Testis (tissue), 3 donors: ENCODE results near the gene COLQ. TPM values are rescaled to one million over a fixed set of nuclear protein-coding genes. Genes with fewer than 3 reads are reported as not detected.

Source experiments
- DNase-seq: peaks from one replicate; pipeline ENCODE4 v3.0.0-alpha.2; 2019
- H3K27ac ChIP-seq, 2 donors: fragments of 200-600 bp; sonication (generic); one replicate each; pipeline ENCODE4 v1.5.1; 2019
- H3K27me3 ChIP-seq: fragments of 200-600 bp; sonication (generic); one replicate; pipeline ENCODE4 v1.5.1; 2019
- H3K36me3 ChIP-seq: fragments of 200-600 bp; sonication (generic); one replicate; pipeline ENCODE4 v1.5.1; 2017; ENCODE audit warnings: low read depth; ENCODE audit errors: missing control alignments
- H3K4me1 ChIP-seq: fragments of 200-600 bp; sonication (generic); one replicate; pipeline ENCODE4 v1.5.1; 2019
- H3K4me3 ChIP-seq, 2 donors: fragments of 200-600 bp; sonication (generic); one replicate each; pipeline ENCODE4 v1.5.1; 2017 to 2019
- H3K9me3 ChIP-seq: fragments of 200-600 bp; sonication (generic); one replicate; pipeline ENCODE4 v1.5.1; 2017
- POLR2A ChIP-seq: fragments of 450-650 bp; IDR thresholded peaks from one replicate; pipeline ENCODE4 v1.6.1; 2017; ENCODE audit warnings: antibody characterized with exemption, mild to moderate bottlenecking, moderate library complexity
- WGBS, 2 donors: methylation state at CpG; one replicate each; pipeline ENCODE4 v1.1.5; 2018; 5-methylcytosine and 5-hydroxymethylcytosine counted together
- intact Hi-C: fragments of 100-400 bp; cut with DNase I; formaldehyde crosslinking; loops from one replicate; pipeline ENCODE4 v1.15.1; 2023; ENCODE audit warnings: low total_unique reads
- polyA plus RNA-seq: library from polyadenylated mRNA; stranded (reverse); fragments of 350-450 nt; fragmentation: Illumina TruSeq; extraction: RNeasy Lipid Tissue Mini Kit (QIAGEN cat#74804); gene quantifications from one replicate; pipeline ENCODE4 v1.2.3, GENCODE V29; 2014; ENCODE audit warnings: low read depth, low replicate concordance; ENCODE audit not compliant: insufficient read depth
- total RNA-seq, 2 donors: library from RNA; depleted of rRNA; stranded (reverse); fragments of >200 nt; gene quantifications; one replicate each; pipeline ENCODE4 v1.2.3, GENCODE V29; 2016
- TF ChIP-seq, protein P1 (sequence below), 3 experiments: fragments of 450-650 bp in 2 of 3; fragments of 200-600 bp in 1 of 3; sonication (generic) in 1 of 3; IDR thresholded peaks; one replicate each; pipeline ENCODE4 v1.5.1; 2016 to 2019; ENCODE audit warnings: antibody characterized with exemption in 3 of 3, mild to moderate bottlenecking in 2 of 3, moderate library complexity in 1 of 3

The COLQ gene
- total and polyA plus RNA-seq, 3 donors from 2014 or later, result 5.4 to 7.6 (median 6.7) TPM

DNA sequence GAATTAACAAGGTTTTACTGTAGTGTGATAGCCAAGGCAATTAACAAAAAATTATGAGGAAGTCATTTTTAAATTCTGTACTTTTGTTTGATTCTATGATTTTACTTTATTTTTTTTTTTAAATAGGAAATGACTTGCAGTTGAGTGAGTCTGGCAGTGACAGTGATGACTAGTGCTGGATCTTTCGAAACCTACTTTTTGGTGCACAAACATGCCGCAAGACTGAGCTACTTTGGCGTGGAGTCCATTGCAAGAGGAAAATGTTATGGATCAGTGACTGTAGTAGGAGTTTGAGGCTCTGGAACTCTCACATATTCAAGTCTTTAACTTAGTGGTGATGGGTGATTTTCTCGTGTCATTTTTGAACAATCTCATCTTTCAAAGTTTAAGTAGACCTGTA is 82.5 kb downstream of the COLQ start:
- no peaks in the 10 kb centered on the region for H3K36me3 ChIP-seq
- no peak for DNase-seq
- no peak overlapping the region for H3K27ac ChIP-seq
- H3K9me3 ChIP-seq, result no peaks in the 10 kb centered on the region
- H3K27me3 ChIP-seq, result no peaks in the 10 kb centered on the region
- no peak overlapping the region for H3K4me3 ChIP-seq
- intact Hi-C loops, result no loop called here
- 94 to 97% methylated on average over 4 of the region's 4 CpGs for WGBS, 2 donors
- no peak for TF ChIP-seq POLR2A
- TF ChIP-seq, protein P1, sequence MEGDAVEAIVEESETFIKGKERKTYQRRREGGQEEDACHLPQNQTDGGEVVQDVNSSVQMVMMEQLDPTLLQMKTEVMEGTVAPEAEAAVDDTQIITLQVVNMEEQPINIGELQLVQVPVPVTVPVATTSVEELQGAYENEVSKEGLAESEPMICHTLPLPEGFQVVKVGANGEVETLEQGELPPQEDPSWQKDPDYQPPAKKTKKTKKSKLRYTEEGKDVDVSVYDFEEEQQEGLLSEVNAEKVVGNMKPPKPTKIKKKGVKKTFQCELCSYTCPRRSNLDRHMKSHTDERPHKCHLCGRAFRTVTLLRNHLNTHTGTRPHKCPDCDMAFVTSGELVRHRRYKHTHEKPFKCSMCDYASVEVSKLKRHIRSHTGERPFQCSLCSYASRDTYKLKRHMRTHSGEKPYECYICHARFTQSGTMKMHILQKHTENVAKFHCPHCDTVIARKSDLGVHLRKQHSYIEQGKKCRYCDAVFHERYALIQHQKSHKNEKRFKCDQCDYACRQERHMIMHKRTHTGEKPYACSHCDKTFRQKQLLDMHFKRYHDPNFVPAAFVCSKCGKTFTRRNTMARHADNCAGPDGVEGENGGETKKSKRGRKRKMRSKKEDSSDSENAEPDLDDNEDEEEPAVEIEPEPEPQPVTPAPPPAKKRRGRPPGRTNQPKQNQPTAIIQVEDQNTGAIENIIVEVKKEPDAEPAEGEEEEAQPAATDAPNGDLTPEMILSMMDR (IDR thresholded peaks at IDR 0.05), result no peak
- H3K4me1 ChIP-seq, result no peaks in the 10 kb centered on the region

DNA sequence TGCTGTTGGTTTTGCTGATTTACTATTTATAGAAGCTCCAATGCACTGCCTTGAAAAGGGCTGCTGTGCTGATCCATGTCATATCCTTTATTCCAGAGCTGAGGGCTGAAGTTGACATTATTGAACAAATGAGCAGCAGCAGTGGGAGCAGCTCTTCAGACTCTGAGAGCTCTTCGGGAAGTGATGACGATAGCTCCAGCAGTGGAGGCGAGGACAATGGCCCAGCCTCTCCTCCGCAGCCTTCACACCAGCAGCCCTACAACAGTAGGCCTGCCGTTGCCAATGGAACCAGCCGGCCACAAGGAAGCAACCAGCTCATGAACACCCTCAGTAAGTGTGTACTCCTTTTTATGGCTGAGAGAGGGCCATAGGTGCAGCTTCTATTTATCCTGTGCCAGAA is 85.3 kb downstream of the COLQ start:
- Histone ChIP-seq H3K4me3 (no peak overlapping the region), H3K27me3 (no peaks in the 10 kb centered on the region), H3K36me3 (no peaks in the 10 kb centered on the region), H3K9me3 (no peaks in the 10 kb centered on the region), H3K4me1 (no peaks in the 10 kb centered on the region), H3K27ac (no peak overlapping the region)
- DNase-seq, result no peak
- intact Hi-C loops, result no loop called here
- TF ChIP-seq, protein P1 (IDR thresholded peaks at IDR 0.05), result no peak
- TF ChIP-seq POLR2A, result no peak
- 91 to 94% methylated on average over 5 to 6 of the region's 6 CpGs for WGBS, 2 donors

DNA sequence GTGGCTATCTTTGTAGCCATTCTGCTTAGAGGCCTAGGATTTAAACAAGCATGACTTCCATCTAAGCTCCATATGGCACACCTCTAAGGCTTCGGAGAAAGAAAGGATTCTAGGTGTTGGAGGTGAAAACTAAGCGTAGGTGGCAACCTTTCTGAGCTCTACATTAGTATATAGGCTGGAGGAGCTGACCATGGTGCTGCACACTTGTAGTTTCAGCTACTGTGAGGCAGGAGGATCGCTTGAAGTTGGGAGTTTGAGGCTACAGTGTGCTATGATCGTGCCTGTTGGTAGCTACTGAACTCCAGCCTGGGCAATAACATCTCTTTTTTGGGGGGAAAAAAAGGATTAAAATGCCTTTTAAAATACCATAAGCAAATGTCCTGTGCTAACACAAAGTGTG is 86.8 kb downstream of the COLQ start:
- no peak for TF ChIP-seq POLR2A
- TF ChIP-seq, protein P1 (IDR thresholded peaks at IDR 0.05), result no peak
- H3K4me1 ChIP-seq, result no peaks in the 10 kb centered on the region
- no peaks in the 10 kb centered on the region for H3K9me3 ChIP-seq
- no peaks in the 10 kb centered on the region for H3K36me3 ChIP-seq
- H3K27ac ChIP-seq, result no peak overlapping the region
- H3K4me3 ChIP-seq, result no peak overlapping the region
- no peaks in the 10 kb centered on the region for H3K27me3 ChIP-seq
- no peak for DNase-seq
- 91 to 95% methylated on average over 4 of the region's 4 CpGs for WGBS, 2 donors
- intact Hi-C loops, result no loop called here

DNA sequence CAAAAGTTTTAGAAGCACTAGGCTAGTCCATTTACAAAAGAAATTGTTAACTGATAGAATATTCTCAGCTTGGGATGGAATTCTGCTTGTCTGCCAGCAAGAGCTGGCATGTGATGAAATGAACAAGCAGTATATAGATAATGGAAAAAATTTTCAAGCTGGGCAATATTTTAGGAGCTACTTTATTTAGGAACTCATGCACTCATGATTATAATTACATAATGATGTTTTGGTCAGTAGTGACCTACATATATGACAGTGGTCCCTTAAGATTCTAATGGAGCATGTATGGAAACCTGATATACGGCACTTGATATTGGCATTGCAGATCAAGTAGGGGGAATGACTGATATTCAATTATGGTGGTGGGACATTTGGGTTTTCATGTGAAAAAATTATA is 88.0 kb downstream of the COLQ start:
- 100% methylated on average over 1 of the region's 1 CpG for WGBS, 2 donors
- Histone ChIP-seq H3K27me3 (no peaks in the 10 kb centered on the region), H3K4me3 (no peak overlapping the region), H3K27ac (no peak overlapping the region), H3K36me3 (no peaks in the 10 kb centered on the region), H3K9me3 (no peaks in the 10 kb centered on the region), H3K4me1 (peaks cover 5% of the 10 kb centered on the region)
- no peak for DNase-seq
- intact Hi-C loops, result no loop called here
- no peak for TF ChIP-seq POLR2A
- TF ChIP-seq, protein P1 (IDR thresholded peaks at IDR 0.05), result no peak

DNA sequence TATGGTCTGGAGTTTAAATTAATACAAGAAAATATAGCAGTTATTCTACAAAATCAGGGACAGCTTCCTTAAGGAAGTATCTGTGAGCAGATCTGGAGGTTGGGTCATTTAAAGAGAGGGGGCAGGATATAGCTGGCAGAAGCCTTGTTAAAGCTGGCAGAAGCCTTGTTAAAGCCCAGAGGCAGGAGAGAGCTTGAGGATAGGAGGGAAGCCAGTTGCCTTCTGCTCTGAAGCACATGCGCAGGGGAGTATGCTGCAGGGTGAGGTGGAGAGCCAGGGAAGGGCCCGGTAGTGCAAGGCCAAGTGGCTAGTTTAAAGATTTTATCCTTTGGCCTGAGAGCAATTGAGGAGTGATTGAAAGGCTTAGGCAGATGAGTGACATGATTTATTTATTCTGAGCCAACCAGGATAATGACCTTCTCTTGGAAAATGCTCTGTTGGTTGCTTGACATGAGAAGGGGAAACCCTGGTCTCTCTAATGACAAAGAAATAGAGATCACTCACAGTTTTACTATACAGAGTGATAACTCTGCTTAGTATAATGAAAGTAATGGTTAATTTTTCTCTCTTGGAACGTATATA is 90.2 kb downstream of the COLQ start:
- H3K4me3 ChIP-seq, result no peak overlapping the region
- no peak overlapping the region for H3K27ac ChIP-seq
- peaks cover 13% of the 10 kb centered on the region for H3K4me1 ChIP-seq
- H3K36me3 ChIP-seq, result no peaks in the 10 kb centered on the region
- intact Hi-C loops, result no loop called here
- H3K9me3 ChIP-seq, result no peaks in the 10 kb centered on the region
- TF ChIP-seq POLR2A, result no peak
- TF ChIP-seq, protein P1 (IDR thresholded peaks at IDR 0.05), result no peak
- no peaks in the 10 kb centered on the region for H3K27me3 ChIP-seq
- no peak for DNase-seq
- WGBS, 2 donors, result 72 to 74% methylated on average over 3 of the region's 3 CpGs
